HEK293 (cell line): ENCODE measurements around the gene BMP10.

Experiments used
- GLI4 ChIP-seq: fragments of 450-650 bp; formaldehyde crosslinking; IDR thresholded peaks from 2 replicates; pipeline ENCODE4 v1.5.1; 2016; ENCODE audit warnings: missing biosample characterization, missing genetic modification characterization
- GLIS1 ChIP-seq: fragments of 450-650 bp; formaldehyde crosslinking; IDR thresholded peaks from 2 replicates; pipeline ENCODE4 v1.5.1; 2016; ENCODE audit warnings: missing biosample characterization, missing genetic modification characterization
- INSM2 ChIP-seq: fragments of 450-650 bp; formaldehyde crosslinking; IDR thresholded peaks from 2 replicates; pipeline ENCODE4 v1.5.1; 2016; ENCODE audit warnings: missing biosample characterization, missing genetic modification characterization
- MZF1 ChIP-seq: fragments of 450-650 bp; formaldehyde crosslinking; IDR thresholded peaks from 2 replicates; pipeline ENCODE4 v1.5.1; 2017; ENCODE audit warnings: missing biosample characterization, missing genetic modification characterization, borderline replicate concordance
- PRDM10 ChIP-seq: fragments of 450-650 bp; formaldehyde crosslinking; IDR thresholded peaks from 2 replicates; pipeline ENCODE4 v1.5.1; 2016; ENCODE audit warnings: missing biosample characterization, missing genetic modification characterization
- PRDM4 ChIP-seq: fragments of 450-650 bp; formaldehyde crosslinking; IDR thresholded peaks from 2 replicates; pipeline ENCODE4 v1.5.1; 2017; ENCODE audit warnings: missing biosample characterization, missing genetic modification characterization
- PRDM6 ChIP-seq: fragments of 450-650 bp; formaldehyde crosslinking; IDR thresholded peaks from 2 replicates; pipeline ENCODE4 v1.5.1; 2017; ENCODE audit warnings: missing biosample characterization, missing genetic modification characterization
- SP2 ChIP-seq: fragments of 450-650 bp; formaldehyde crosslinking; IDR thresholded peaks from 2 replicates; pipeline ENCODE4 v1.5.1; 2016; ENCODE audit warnings: missing biosample characterization, missing genetic modification characterization
- SP7 ChIP-seq: fragments of 450-650 bp; formaldehyde crosslinking; IDR thresholded peaks from 2 replicates; pipeline ENCODE4 v1.5.1; 2016; ENCODE audit warnings: missing biosample characterization, missing genetic modification characterization
- TRIM28 ChIP-seq: IDR thresholded peaks from 2 replicates; pipeline ENCODE4 v1.6.1; 2011; ENCODE audit warnings: low read length, control low read depth, borderline replicate concordance
- ZBTB17 ChIP-seq: fragments of 450-650 bp; formaldehyde crosslinking; IDR thresholded peaks from 2 replicates; pipeline ENCODE4 v1.5.1; 2016; ENCODE audit warnings: missing biosample characterization, missing genetic modification characterization
- ZBTB26 ChIP-seq: fragments of 450-650 bp; formaldehyde crosslinking; optimal IDR thresholded peaks from 2 replicates; pipeline ENCODE3; 2016; ENCODE audit warnings: missing biosample characterization, mild to moderate bottlenecking, missing genetic modification characterization
- ZBTB44 ChIP-seq: fragments of 450-650 bp; IDR thresholded peaks from 2 replicates; pipeline ENCODE4 v1.5.1; 2018; ENCODE audit warnings: missing biosample characterization, mild to moderate bottlenecking, missing genetic modification characterization
- ZBTB8A ChIP-seq: fragments of 450-650 bp; formaldehyde crosslinking; IDR thresholded peaks from 2 replicates; pipeline ENCODE4 v1.5.1; 2016; ENCODE audit warnings: missing biosample characterization, missing genetic modification characterization
- ZNF341 ChIP-seq: fragments of 450-650 bp; formaldehyde crosslinking; IDR thresholded peaks from 2 replicates; pipeline ENCODE4; 2016; ENCODE audit warnings: low read depth, missing biosample characterization, missing genetic modification characterization
- ZNF366 ChIP-seq: fragments of 450-650 bp; formaldehyde crosslinking; conservative IDR thresholded peaks from 2 replicates; pipeline ENCODE4 v1.5.1; 2016; ENCODE audit warnings: missing biosample characterization, missing genetic modification characterization
- ZNF580 ChIP-seq: fragments of 450-650 bp; formaldehyde crosslinking; IDR thresholded peaks from 2 replicates; pipeline ENCODE4 v1.5.1; 2016; ENCODE audit warnings: missing biosample characterization, missing genetic modification characterization
- ZNF585B ChIP-seq: fragments of 450-650 bp; formaldehyde crosslinking; IDR thresholded peaks from 2 replicates; pipeline ENCODE4 v1.5.1; 2016; ENCODE audit warnings: missing biosample characterization, missing genetic modification characterization
- ZNF660 ChIP-seq: fragments of 450-650 bp; IDR thresholded peaks from 2 replicates; pipeline ENCODE4 v1.5.1; 2018; ENCODE audit warnings: missing biosample characterization, mild to moderate bottlenecking, missing genetic modification characterization
- ZSCAN18 ChIP-seq: fragments of 450-650 bp; formaldehyde crosslinking; IDR thresholded peaks from 2 replicates; pipeline ENCODE4 v1.5.1; 2016; ENCODE audit warnings: missing biosample characterization, missing genetic modification characterization
- ZSCAN30 ChIP-seq: fragments of 450-650 bp; IDR thresholded peaks from 2 replicates; pipeline ENCODE4 v1.5.1; 2018; ENCODE audit warnings: missing biosample characterization, mild to moderate bottlenecking, missing genetic modification characterization, moderate library complexity
- ZXDB ChIP-seq: fragments of 450-650 bp; formaldehyde crosslinking; IDR thresholded peaks from 2 replicates; pipeline ENCODE4 v1.5.1; 2016; ENCODE audit warnings: missing biosample characterization, missing genetic modification characterization

Gene BMP10

GRCh38 chr2:68828887-68829708 is 42.1 kb downstream of the BMP10 start (continued):
- no peak for TF ChIP-seq ZBTB26 (tag by site-specific recombination)
- peak; percentile 54; the same call in 1 of the 2 replicates for TF ChIP-seq ZNF580 (tag by site-specific recombination)
- TF ChIP-seq GLI4 (tag by site-specific recombination) = no peak
- peak; percentile 97 for TF ChIP-seq ZBTB44 (tag by site-specific recombination)
- TF ChIP-seq ZBTB8A (tag by site-specific recombination) = peak; percentile 72
- TF ChIP-seq PRDM10 (tag by site-specific recombination) = peak; percentile 65; the same call in 1 of the 2 replicates
- 0 out of 2 replicates have a peak, but pooled peaks have one; percentile 54 for TF ChIP-seq ZNF366 (tag by site-specific recombination)
- peak; percentile 52 for TF ChIP-seq SP2 (tag by site-specific recombination)
- TF ChIP-seq INSM2 (tag by site-specific recombination) = peak; percentile 99
- TF ChIP-seq SP7 (tag by site-specific recombination) = peak; percentile 84
- TF ChIP-seq ZSCAN30 (tag by site-specific recombination) = no peak
- no peak for TF ChIP-seq ZNF585B (tag by site-specific recombination)
- TF ChIP-seq GLIS1 (tag by site-specific recombination) = peak; percentile 75
- no peak for TF ChIP-seq ZSCAN18 (tag by site-specific recombination)
- TF ChIP-seq MZF1 (tag by site-specific recombination) = peak; percentile 60; the same call in 1 of the 2 replicates
- peak; percentile 73; the same call in 1 of the 2 replicates for TF ChIP-seq ZNF660 (tag by site-specific recombination)
- no peak for TF ChIP-seq TRIM28
- TF ChIP-seq ZXDB = peak; percentile 71
- TF ChIP-seq ZBTB17 (tag by site-specific recombination) = peak; percentile 94
- TF ChIP-seq PRDM4 = peak; percentile 63
- peak; percentile 81 for TF ChIP-seq PRDM6
- TF ChIP-seq ZNF341 (tag by site-specific recombination) = peak; percentile 93
